Effector memory CD8-positive, alpha-beta T cell (primary cell): ENCODE results near the gene CABLES2.

Source experiments
- ATAC-seq: fragments of 150-1000 bp; cut with Tn5 transposase; replicated peaks from 2 replicates; pipeline ENCODE4 v1.10.0; 2021; ENCODE audit warnings: mild to moderate bottlenecking, moderate library complexity
- DNase-seq, 3 experiments: peaks; one replicate each; pipeline ENCODE4 v3.0.0; 2021
- H3K27ac Mint-ChIP-seq, 2 donors: one replicate each; pipeline ENCODE4 v1.8.0; 2022; ENCODE audit warnings: mild to moderate bottlenecking in 2 of 2, mixed read lengths in 2 of 2, moderate library complexity in 2 of 2
- H3K27me3 Mint-ChIP-seq, 2 donors: one replicate each; pipeline ENCODE4 v1.8.0; 2022; ENCODE audit warnings: mixed read lengths in 2 of 2
- H3K36me3 Mint-ChIP-seq: one replicate; pipeline ENCODE4 v1.8.0; 2022; ENCODE audit warnings: mild to moderate bottlenecking, moderate library complexity, mixed read lengths; ENCODE audit not compliant: insufficient read depth
- H3K4me1 Mint-ChIP-seq, 2 donors: one replicate each; pipeline ENCODE4 v1.8.0; 2022; ENCODE audit warnings: low read depth in 2 of 2, mixed read lengths in 2 of 2
- H3K4me3 Mint-ChIP-seq, 2 donors: one replicate each; pipeline ENCODE4 v1.8.0; 2022; ENCODE audit warnings: mild to moderate bottlenecking in 2 of 2, mixed read lengths in 2 of 2, moderate library complexity in 2 of 2
- H3K9me3 Mint-ChIP-seq, 2 donors: one replicate each; pipeline ENCODE4 v1.8.0; 2022; ENCODE audit warnings: mixed read lengths in 2 of 2

The CABLES2 gene

GRCh38 chr20:62418709-62419487 lies 11.8 kb upstream of the CABLES2 start:
- Mint-ChIP-seq H3K4me3 (no peak overlapping the region), H3K27ac (no peak overlapping the region), H3K4me1 (no peaks in the 10 kb centered on the region), H3K27me3 (no peaks in the 10 kb centered on the region), H3K36me3 (no peaks in the 10 kb centered on the region), H3K9me3 (no peaks in the 10 kb centered on the region)
- ATAC-seq (no peak), DNase-seq (no peak)

DNA sequence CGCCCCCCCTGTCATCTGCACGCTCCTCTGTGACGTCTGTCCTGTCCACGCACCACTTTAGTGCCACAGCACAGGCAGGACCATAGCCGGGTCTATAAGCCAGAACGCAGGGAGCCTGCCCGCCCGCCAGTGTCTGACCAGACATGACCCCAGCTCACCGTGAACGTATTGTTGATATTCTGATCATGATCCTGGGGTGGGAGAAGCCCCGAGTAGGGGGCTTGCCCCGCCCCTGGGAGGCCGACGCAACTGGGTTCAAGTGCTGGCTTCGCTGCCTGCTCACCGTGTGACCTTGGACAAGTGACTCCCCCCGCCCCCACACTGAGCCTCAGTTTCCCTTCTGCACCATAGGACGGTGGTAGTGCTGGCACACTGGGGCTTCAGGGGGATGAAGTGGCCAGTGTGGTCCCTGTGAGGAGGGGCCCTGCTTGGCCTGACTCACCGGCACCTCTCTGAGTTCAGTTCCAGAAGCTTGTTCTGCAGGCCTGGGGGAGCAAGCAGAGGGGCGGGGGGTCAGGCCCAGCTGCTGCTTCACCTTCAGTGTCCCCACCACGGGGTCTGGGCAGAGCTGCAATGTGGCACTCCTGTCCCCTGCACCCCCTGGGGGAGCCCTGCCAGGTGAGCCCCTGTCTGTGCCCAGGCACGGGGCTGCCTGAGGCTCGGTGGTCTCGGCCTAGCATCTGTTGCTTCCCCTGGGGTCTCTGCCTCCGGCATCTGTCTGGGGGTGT lies 11.1 kb upstream of the CABLES2 start:
- Mint-ChIP-seq H3K4me1 (no peaks in the 10 kb centered on the region), H3K27me3 (no peaks in the 10 kb centered on the region), H3K36me3 (no peaks in the 10 kb centered on the region), H3K4me3 (no peak overlapping the region), H3K27ac (no peak overlapping the region), H3K9me3 (no peaks in the 10 kb centered on the region)
- DNase-seq (no peak), ATAC-seq (no peak)

DNA sequence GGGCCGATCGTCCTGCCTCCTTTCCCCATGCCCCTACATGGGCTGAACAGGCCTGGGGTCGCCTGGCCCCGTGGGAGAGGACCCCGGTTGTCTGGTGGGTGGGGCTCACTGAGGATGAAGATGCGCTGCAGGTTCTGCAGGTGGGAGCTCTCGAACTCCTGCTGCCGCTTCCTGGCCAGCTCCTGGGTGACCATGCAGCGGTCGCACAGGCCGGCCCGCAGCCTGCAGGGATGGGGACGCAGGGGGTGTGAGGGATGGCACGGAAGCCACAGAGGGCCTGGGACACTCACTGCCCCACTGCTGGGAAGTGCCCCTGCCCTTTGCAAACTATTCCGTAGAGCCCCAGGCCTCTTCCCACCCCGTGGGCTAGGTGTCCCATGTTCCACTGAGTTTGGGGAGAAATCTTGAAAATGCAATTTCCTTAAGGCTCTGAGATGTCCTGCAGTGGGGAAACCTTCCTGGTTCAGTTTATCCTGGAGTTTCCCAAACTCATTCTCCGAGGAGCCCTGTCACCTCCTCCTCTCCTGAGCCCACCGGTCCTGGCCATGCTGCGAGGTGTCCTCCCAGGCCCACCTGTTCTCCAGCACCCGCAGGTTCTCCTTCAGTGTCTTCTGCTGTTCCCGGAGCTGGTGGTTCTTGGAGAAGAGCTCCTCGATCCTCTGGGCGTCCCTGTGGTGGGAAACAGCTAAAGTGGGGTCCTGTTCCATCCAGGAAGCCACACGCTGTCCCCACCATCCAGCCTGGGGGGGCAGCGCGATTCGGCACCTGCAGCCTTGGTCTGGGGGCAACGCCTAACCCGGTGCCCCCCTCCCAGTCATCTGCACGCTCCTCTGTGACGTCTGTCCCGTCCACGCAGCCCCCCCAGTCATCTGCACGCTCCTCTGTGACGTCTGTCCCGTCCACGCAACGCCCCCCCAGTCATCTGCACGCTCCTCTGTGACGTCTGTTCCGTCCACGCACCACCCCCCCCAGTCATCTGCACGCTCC lies 9.9 kb upstream of the CABLES2 start:
- no peak overlapping the region for H3K4me3 Mint-ChIP-seq
- no peaks in the 10 kb centered on the region for H3K9me3 Mint-ChIP-seq
- H3K27ac Mint-ChIP-seq = no peak overlapping the region
- no peak for ATAC-seq
- H3K4me1 Mint-ChIP-seq = no peaks in the 10 kb centered on the region
- H3K36me3 Mint-ChIP-seq = no peaks in the 10 kb centered on the region
- H3K27me3 Mint-ChIP-seq = no peaks in the 10 kb centered on the region
- DNase-seq = no peak

- Mint-ChIP-seq H3K36me3 (no peaks in the 10 kb centered on the region), H3K9me3 (no peaks in the 10 kb centered on the region), H3K27me3 (no peaks in the 10 kb centered on the region), H3K4me1 (no peaks in the 10 kb centered on the region), H3K27ac (no peak overlapping the region), H3K4me3 (no peak overlapping the region)
- no peak for ATAC-seq
- no peak for DNase-seq
These were observed 8.4 kb upstream of the CABLES2 start for GRCh38 chr20:62415354-62416111.

GRCh38 chr20:62413896-62414481 lies 6.9 kb upstream of the CABLES2 start:
- Mint-ChIP-seq H3K27ac (no peak overlapping the region), H3K9me3 (no peaks in the 10 kb centered on the region), H3K36me3 (no peaks in the 10 kb centered on the region), H3K4me3 (no peak overlapping the region), H3K4me1 (peaks cover 0 to 8% of the 10 kb centered on the region in 2 donors), H3K27me3 (no peaks in the 10 kb centered on the region)
- ATAC-seq = no peak
- no peak for DNase-seq

DNA sequence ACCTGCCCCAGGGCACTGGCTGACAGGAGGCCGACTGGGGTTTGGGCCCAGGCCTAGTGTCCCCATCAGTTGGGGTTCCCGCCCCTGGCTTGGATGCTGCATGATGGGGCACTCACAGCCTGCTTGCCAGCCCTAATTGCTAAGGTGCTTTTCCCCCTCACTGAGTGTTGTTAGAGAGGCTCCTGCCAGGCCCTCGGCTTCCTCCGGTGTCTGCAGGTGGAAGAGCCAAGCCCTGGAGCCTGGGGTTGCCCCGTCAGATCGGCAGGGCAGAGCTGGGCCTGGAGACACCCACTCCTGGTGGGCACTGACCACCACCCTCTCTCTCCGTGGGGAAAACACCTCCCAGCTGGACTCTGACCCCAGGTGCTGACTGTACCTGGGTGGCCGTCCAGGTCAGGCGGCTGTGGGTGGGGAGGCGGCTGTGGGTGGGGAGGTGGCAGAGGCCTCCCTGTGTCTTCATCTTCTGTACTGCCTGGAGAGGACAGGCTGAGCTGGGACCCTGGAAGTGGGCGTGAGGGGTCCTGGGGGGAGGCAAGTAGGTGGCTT lies 6.0 kb upstream of the CABLES2 start:
- peaks cover 3% of the 10 kb centered on the region for H3K36me3 Mint-ChIP-seq
- no peak overlapping the region for H3K27ac Mint-ChIP-seq
- no peak for ATAC-seq
- peaks cover 0 to 8% of the 10 kb centered on the region in 2 donors for H3K4me1 Mint-ChIP-seq
- H3K4me3 Mint-ChIP-seq = no peak overlapping the region
- no peaks in the 10 kb centered on the region for H3K9me3 Mint-ChIP-seq
- no peaks in the 10 kb centered on the region for H3K27me3 Mint-ChIP-seq
- DNase-seq = no peak

DNA sequence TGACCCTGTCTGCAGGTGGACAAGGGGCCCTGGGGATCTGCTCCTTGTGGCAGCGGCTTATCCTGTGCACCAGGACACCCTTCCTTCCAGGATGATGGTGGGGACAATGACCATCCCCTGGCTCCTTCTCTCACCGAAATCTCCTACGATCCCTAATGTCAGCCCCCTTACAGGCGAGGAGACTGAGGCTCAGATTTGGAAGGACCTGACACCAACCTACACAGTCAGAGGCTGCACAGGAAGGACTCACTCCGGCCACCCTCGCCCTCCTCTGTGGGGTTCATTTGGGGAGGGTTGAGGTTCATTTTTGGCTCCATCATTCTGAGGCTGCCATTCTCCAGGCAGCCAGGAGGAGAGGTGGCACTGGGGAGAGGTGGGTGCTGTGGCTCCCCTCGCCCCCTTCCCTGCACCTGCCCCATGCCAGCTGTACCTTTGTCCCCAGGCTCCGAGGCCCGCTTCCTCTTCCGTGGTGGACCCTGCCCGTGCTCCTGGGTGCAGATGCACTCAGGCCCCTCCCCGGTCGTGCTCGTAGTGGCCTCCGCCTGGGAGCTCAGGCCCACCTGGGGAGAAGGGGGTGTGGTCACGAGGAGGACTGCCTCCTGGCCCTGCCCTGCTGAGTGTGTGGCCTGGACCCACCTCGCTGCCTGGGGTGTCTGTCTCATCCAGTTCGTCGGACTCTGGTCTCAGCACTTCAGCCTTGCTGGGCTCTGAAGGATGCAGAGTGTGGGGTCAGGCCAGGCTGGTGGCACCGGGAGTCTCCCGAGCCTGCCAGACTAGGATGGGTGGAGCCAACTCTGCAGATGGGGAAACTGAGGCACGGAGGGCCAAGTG lies 5.3 kb upstream of the CABLES2 start:
- Mint-ChIP-seq H3K4me3 (no peak overlapping the region), H3K4me1 (peaks cover 4 to 10% of the 10 kb centered on the region in 2 donors), H3K36me3 (peaks cover 3% of the 10 kb centered on the region), H3K9me3 (no peaks in the 10 kb centered on the region), H3K27ac (no peak overlapping the region), H3K27me3 (no peaks in the 10 kb centered on the region)
- ATAC-seq = no peak
- DNase-seq = no peak

- Mint-ChIP-seq H3K4me1 (peaks cover 4 to 12% of the 10 kb centered on the region in 2 donors), H3K27ac (no peak overlapping the region), H3K36me3 (peaks cover 7% of the 10 kb centered on the region), H3K4me3 (no peak overlapping the region), H3K9me3 (no peaks in the 10 kb centered on the region), H3K27me3 (no peaks in the 10 kb centered on the region)
- ATAC-seq (no peak), DNase-seq (no peak)
These were observed 4.6 kb upstream of the CABLES2 start for GRCh38 chr20:62411479-62412193.

DNA sequence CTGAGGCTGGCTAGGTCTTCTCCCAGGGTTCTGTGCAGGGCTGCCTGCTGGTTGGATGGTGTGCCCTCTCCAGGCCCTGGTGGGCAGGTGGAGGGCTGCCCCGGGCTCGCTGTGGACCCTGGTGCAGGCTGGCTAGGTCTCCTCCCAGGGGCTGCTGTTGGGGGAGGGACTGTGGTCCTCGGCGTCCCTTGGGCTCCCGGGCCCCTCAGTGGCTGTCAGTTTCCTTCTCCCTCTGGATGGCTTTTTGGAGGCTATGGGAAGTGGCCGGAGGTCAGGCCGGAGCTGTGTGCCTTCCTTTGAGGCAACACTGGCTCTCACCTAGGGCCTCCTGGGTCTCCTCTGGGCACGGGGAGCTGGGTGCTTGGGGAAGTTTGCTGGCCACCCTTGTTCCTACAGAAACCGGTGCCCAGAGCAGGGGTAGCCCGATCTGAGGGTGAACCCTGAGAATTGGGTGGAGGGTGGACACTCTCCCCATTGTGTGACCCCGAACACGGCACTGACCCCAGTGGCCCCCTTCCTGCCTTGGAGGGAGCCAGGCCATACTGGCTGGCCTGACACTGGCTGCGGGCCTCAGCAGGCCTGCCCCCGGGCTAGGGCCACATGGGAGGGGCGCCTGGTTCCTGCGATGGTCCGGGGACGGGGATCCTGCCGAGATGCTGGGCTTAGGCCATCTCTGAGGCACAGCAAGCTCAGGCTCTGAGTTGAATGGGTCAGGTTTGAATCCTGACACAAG lies 3.8 kb upstream of the CABLES2 start:
- Mint-ChIP-seq H3K27ac (no peak overlapping the region), H3K36me3 (peaks cover 7% of the 10 kb centered on the region), H3K9me3 (no peaks in the 10 kb centered on the region), H3K4me3 (no peak overlapping the region), H3K27me3 (no peaks in the 10 kb centered on the region), H3K4me1 (peaks cover 8 to 16% of the 10 kb centered on the region in 2 donors)
- ATAC-seq (no peak), DNase-seq (no peak)

GRCh38 chr20:62409931-62410745 lies 3.1 kb upstream of the CABLES2 start:
- peaks cover 16 to 23% of the 10 kb centered on the region in 2 donors for H3K4me1 Mint-ChIP-seq
- H3K36me3 Mint-ChIP-seq = peaks cover 7% of the 10 kb centered on the region
- no peaks in the 10 kb centered on the region for H3K27me3 Mint-ChIP-seq
- H3K27ac Mint-ChIP-seq = peak overlapping the region in 1 of 2 donors; percentile 44
- H3K4me3 Mint-ChIP-seq = peak overlapping the region in 1 of 2 donors; percentile 34
- no peaks in the 10 kb centered on the region for H3K9me3 Mint-ChIP-seq
- no peak for ATAC-seq
- DNase-seq = no peak
